SK-MEL-5 (cell line): ENCODE results near the gene STEAP3. TPM values are rescaled to one million over a fixed set of nuclear protein-coding genes. Genes with fewer than 3 reads are reported as not detected.

ENCODE experiments used
- DNase-seq: peaks from one replicate; pipeline ENCODE4 v3.0.0-alpha.2; 2016; ENCODE audit warnings: low read depth, low spot score
- in situ Hi-C: cut with HindIII; loops from 2 replicates; pipeline ENCODE4 v1.10.0; 2016; ENCODE audit warnings: low sequenced_read_pairs, high pct_unique_total_duplicates, low pct_unique_long_range_greater_than_20kb
- total RNA-seq: library from RNA; depleted of rRNA; stranded (reverse); fragments of >200 nt; shearing (Covaris generic); gene quantifications from 2 replicates; pipeline ENCODE4 v1.2.3, GENCODE V29; 2014

The STEAP3 gene
- total RNA-seq, 1 experiment from 2014 or later, result 6.0 TPM

DNA sequence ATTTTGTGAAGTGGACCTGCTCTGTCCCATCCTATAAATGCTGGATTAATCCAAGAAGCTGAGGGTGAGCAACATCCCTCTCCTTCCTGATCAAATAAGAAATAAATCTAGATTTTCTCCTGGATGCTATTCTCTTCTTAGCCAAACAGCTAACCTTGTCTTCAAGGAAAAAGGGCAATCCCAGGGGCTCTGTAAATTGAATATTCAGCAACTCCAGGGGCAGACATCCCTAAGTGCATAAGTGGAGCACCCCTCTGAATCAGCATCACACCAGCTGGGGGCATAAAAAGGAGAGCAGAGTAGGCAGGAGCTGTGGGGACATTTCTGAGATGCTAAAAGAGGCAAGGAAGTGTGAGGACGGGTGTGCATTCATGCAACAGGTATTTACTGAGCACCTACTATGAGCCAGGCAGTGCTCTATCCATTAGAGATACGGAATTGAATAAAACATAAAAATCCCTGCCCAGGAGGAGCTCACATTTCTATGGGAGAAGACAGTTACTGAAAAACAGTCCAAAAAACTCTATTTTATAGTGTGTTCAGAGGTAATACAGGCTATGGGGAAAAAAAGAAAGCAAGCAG, 2.8 kb upstream of the STEAP3 start:
- no peak for DNase-seq
- in situ Hi-C loops, result no loop called here

DNA sequence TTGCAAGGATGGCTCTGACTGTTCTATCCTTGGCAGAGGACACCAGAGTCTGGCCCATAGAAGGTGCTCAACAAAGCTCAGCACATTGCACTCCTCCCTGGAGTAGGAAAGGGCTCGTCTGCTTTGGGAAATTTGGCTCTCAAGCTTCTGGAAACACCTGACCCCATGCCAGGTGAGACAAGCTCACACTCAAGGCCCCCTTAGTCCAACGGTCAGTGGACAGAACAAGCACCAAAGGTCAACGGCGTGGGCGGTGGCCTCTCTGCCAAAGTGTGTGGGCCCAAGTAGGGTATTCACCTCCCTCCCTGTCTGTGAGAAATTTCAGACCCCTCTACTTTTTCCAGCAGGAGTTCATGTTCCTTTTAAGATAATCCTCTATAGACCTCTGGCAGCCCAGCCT, 2.0 kb upstream of the STEAP3 start:
- in situ Hi-C loops, result no loop called here
- DNase-seq, result no peak

DNA sequence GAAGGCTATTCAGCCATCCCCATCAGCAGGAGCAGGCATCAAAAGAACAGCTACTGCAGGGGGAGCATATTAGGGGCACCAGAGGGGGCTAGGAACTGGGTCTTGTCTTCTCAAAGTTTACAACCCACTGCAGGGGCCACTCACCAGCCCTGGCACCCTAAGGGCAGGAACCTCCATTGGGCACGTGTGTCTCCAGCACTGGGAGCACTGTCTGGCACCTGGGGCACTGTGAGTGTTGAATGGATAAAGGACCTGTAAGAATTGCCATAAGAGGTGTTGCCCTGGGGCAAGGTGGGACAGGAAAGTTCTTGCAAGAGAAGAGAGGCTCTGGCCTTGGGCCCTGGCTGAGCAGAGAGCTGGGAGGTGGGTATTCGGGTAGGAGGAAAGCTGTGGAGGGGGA, 1.4 kb upstream of the STEAP3 start:
- no peak for DNase-seq
- in situ Hi-C loops, result no loop called here

DNA sequence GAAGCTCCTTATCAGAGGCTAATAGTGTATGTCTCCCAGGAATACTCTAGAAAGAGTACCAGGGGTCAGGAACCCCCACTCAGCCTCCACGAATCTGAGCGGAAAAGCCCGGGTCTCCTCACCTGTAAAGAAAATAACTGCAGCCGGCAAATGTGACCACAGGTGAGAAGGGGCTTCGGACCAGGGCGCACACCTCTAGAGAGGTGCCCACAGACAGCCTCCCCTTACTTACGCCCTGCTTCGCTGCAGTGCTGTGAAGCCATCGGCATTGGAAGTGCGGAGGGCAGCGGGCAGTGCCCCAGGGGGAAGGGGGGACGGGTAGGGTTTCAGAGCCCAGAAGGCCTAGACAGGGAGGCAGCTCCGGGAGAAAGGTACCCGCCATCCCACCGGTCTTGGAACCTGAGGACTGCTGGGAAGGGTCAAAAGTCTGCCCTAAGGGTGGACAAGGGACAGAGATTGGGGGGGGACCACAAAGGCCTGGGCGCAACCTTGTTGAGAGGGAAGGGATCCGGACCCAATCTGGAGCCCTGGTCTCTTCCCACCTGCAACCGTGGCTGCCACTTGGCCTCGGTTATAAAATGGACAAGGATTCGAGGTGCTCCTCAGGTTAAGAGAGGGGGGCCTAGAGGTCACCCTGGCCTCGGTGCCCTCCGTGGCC, 642 bp upstream of the STEAP3 start:
- in situ Hi-C loops, result no loop called here
- no peak for DNase-seq

DNA sequence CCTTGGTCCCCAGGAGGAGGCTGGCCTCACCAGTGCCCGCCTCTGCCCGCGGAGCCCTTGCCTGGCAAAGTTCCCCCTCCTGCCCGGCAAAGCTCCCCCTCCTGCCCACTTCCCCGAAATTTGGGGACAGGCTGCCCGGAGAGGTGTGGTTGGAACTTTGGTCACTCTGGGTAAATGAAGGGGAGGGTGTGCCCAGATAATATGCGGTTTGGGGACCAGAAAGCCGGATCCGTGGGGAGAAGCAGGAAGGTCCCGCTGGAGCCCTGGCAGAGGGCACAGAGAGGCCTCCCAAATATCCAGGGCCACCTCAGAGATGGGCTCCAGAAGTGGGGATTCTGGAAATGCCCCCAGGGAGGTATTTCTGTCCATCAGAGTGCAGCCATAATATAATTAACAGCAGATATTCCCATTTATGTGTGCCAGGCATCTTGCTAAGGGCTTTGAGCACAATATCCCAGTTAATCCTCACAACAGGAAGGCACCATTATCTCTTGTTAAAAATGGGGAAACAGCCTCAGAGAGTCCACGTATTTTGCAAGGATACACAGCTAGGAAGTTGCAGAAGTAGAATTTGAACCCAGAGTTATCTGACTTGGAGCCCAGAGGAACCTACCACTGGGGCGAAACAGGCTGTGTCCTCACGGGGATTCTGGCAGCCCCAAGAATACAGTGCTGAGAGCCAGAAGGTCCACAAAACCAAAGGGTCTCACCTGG, 914 bp downstream of the STEAP3 start:
- DNase-seq, result no peak
- in situ Hi-C loops, result no loop called here

DNA sequence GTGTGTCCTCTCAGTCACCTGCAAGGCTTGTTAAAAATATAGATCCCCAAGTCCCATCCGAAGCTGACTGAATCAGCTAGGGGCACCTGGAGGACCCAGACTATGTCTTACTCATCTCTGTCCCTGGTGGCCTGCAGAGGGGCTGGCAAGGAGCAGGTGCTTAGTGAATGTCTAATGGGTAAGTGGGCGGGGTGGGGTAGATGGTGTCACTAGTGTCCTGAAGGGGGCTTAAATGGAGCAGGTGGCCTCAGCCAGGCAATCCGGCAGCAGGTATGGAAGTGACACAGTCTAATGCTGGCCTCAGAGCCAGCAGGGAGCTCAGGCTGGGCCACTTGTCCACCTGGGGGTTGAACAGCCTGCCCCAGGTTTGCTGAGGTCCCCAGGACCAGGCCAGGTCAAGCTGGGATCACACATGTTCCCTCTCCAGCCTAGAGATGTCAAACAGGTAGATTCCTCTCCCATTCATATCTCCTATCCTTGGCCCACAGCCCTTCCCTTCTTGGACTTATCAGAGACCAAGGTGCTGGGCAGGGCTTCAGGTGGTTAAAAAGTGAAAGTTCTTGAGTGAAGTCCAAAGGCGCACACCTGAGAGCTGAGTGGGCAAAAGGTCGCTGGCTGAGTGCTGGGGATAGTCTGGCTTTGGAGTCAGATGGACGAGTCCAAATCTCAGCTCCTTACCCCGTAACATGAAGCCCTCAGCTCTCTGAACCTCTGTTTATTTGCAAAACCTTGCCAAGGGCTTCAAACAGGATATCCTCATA, 1.7 kb downstream of the STEAP3 start:
- DNase-seq, result no peak
- in situ Hi-C loops, result no loop called here

DNA sequence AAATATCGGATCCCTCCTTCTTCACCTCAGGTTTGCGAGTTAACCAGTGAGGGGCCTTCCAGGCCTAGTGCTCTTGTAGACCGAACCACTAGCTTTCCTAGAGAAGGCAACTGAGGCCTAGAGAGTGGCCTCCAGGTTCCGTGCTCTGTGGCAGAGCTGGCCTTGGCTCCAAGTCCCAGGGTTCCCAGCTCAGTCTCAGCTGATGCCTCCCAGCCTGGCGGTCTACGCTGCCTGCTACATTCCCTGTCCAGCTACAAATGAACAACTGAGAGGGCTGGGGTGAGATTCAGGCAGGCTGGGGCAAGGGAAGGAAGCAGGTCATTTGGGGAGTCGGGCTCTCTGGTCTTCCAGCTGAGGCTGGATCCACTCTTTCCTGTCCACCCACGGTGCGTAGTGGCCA, 2.3 kb downstream of the STEAP3 start:
- in situ Hi-C loops, result no loop called here
- no peak for DNase-seq

DNA sequence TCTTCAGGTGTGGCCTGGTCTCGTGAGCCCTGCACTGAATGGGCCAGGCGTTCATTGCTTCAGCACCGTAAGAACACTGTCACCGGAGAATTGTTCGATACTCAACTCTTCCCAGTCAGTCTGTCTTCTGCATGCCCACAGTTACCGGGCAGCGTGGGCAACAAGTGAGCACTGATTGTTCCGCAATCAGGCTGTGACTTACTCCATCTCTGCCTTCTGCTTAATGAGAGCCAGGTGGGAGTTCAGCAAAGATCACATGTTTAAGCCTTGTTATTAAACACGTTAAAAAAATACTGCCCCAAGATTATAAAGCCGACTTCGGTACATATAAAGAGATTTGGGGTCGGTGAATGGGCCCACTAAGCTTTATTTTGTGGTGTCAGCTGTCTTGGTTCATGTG, 3.7 kb downstream of the STEAP3 start:
- no peak for DNase-seq
- in situ Hi-C loops, result no loop called here

DNA sequence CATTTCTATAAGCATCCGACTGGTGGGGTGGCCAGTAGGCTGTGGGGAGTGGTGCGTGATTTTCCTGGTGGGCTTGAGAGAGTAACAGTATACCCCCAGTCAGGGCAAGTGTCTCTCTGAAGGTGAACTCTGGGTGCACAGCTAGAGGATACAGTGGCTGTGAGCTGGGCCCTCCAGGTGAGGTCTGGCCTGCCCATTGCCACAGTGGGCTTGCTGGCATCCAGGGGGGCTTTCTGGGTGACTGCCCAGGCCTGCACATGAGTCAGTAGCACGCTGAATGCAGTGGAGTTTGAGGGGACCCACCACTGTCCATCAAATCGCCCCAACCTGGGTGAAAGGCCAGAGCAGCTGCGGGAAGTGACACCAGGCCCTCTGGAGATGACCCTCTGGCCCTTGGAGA, 4.5 kb downstream of the STEAP3 start:
- in situ Hi-C loops, result no loop called here
- no peak for DNase-seq

DNA sequence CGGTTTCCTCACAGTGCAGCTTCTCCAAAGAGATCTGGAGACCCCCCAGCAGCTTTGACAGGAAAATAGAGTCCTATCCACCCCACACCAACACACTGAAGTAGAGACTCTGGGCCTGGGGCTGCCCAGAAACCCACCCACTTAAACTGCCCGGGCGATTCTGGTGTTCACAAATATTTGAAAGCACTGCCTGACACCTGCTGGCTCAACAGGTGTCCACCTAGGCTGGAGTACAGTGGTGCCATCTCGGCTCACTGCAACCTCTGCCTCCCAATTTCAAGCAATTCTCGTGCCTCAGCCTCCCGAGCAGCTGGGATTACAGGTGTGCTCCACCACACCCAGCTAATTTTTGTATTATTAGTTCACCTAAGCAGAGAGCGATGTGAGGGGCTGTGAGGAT, 5.3 kb downstream of the STEAP3 start:
- in situ Hi-C loops, result no loop called here
- DNase-seq, result no peak

DNA sequence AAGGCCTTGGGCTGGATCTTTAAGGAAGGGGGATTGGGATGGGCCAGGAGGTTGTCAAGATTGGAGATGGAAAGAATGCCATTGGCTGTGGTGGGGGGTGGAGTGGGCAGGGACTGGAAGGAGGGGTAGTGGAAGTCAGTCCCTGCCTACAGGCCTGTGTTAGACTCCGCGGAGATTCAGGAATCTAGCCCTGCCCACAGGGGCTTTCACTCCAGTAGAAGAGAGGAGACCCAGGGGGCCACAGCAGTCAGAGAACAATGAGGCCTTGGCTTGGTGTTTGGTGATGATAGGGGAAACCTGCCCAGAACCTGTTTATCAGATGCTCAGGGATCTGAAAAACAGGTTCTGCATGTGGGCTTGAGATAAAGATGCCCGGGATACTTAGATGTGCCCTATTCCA, 6.1 kb downstream of the STEAP3 start:
- in situ Hi-C loops, result no loop called here

DNA sequence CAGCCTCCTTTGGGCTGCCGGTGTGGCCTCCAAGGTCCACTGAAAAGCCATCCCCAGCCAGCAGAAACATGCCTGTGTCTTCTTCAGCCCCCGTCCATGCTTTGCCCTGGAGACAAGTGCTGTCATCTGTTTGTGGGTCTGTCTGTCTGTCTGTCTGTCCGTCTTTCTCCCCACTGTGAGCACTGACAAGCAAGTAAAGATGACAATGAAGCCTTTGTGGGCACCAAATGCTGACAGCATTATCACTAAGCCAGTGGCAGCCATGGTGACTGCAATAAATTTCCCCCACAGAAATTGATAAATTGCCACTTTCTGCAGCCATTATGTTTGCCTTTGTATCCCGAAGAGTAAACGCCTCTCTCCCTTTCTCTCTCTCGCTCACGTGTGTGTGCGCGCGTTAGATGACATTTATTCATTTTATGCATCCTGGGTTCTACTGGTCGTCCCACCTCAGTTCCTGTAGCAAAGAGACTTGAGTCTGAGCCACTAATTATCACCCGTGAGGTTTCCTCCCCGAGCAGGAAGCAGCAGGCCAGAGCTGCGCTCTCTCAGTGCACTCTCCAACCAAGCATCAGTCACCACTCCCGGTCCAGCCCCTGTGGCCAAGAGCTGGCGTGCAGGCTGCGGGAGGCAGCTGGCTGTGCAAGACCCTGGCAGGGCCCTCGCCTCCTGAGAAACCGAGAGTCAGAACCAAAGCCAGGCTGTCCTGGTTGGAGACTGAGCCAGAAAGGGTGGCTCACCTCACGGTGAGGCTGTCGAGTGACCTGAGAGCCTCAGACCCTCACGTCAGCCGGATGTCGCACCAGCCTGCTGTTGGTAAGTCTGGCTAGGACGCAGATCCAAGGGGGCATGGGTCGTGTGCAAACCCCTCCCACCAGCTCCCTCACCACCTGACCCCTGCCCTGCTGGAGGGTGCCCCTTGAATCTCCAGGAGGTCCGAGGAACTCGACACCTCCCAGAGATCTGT, 6.9 kb downstream of the STEAP3 start:
- no peak for DNase-seq

More for the DNA sequence above, 6.1 kb downstream of the STEAP3 start:
- no peak for DNase-seq

DNA sequence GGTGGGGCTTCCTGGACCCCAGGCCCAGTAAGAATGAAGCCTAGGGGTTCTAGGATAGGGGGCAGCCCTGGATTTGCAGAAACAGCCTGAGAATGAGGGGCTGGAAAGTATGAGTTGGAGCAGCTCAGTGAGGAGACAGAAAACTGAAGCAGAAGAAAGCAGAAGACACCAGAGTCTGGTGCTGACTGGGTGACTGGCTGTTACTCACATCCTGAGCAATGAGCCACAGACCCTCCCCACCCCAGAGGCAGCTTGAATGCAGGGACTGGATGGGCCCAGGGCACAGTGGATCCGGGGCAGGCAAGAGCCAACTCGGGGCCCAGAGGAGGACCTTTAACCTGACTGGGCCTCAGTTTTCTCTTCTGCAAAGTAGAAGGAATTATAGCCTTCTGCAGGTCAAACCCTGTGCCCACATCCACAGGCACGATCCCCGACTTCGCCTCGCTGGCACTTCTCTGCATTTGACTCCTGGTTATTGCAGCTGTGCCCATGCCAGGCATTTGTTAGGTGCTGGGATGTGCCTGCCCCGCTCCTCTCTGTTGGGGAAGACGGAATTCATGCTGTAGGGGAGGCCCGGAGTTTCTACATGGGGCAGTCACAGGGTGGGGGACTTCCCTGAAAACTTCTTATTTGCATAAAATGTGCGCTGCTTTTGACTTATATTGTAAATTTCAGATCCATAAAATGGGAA, 8.5 kb downstream of the STEAP3 start:
- no peak for DNase-seq
- in situ Hi-C loops, result no loop called here

More for the DNA sequence above, 6.9 kb downstream of the STEAP3 start:
- in situ Hi-C loops, result no loop called here

DNA sequence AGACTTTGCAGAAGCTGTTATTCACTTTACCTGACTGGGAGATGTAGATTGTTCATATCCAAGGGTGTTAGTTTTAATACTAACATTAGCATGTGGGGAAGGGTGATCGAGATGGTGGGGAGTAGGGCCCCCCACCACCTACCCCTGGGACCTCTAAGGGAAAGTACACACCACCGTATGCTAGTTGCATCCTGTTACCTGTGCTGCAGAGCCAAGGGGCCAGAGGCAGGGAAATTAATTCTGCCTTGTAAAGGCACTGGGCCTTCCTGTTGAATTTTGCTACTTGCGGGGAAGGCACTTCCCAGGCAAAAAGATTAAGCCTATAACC, 9.0 kb downstream of the STEAP3 start:
- in situ Hi-C loops, result no loop called here
- no peak for DNase-seq

DNA sequence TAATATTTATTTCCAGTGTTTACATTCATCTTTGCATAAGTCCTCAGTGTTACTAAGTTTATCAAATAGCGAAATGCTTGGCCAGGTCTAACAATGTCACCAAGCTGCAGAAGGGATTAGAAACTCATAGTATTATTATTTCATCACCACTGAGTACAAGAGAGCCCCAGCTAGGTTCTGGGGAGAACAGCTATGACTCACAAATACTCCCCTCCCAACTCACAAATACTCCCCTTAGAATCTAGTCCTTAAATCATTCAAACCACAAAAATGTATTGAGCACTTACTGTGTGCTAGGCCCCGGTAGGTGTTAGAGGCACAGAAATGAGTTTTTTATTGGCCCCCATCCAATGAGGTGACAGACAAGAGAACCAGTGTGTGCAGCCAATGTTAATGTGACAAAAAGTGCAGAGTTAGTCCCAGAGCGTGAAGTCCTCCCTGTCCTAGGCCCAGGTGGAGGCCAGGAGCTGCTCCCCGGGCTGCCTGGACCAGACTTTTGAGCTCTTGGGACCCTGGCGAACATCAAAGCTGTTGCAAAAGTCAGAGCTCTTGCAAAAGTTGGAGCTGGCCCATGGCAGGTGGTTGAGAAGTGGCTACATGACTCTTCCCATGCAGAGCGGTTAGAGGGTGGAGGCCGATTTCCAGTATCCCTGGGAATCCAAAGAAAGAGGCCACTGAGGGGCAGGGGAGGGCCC, 9.8 kb downstream of the STEAP3 start:
- DNase-seq, result no peak
- in situ Hi-C loops, result no loop called here
